Activated naive CD8-positive, alpha-beta T cell (primary cell): ENCODE measurements around the gene HRH4.

Experiments
- H3K27ac Mint-ChIP-seq: one replicate; pipeline ENCODE4 v1.8.0; 2021; ENCODE audit warnings: mixed read lengths
- H3K27me3 Mint-ChIP-seq: one replicate; pipeline ENCODE4 v1.8.0; 2021; ENCODE audit warnings: mixed read lengths
- H3K36me3 Mint-ChIP-seq: one replicate; pipeline ENCODE4 v1.8.0; 2021; ENCODE audit warnings: mixed read lengths
- H3K4me1 Mint-ChIP-seq: one replicate; pipeline ENCODE4 v1.8.0; 2021; ENCODE audit warnings: low read depth, mixed read lengths
- H3K4me3 Mint-ChIP-seq: one replicate; pipeline ENCODE4 v1.8.0; 2021; ENCODE audit warnings: mild to moderate bottlenecking, mixed read lengths
- H3K9me3 Mint-ChIP-seq: one replicate; pipeline ENCODE4 v1.8.0; 2021; ENCODE audit warnings: low read depth, mixed read lengths

The HRH4 gene

DNA sequence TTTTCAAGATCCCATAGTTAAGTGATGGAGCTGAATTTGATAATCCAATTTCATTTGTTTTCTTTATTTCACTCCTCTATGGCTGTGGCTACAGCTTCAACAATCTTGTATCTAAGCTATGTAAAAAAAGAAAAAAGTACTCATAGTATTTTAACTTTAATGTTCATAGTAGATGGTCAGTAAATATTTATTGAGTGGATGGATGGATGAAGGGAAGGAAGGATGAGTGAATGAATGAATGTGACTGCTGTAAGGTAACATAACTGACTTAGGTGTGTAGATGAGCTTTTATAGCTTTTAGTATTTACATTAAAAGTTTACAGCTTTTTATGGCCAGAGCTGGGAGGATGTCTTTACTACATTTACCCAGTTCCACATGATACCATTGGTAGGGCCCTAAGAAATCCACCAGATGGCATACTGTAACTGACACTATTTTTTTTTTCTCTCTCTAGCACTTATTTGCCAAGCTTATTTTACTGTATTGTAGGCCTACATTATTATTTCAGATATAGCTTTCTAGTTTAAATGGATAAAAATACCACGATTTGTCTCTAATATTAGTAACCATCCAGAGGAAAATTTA is 13.4 kb upstream of the HRH4 start:
- Mint-ChIP-seq H3K27ac (no peak overlapping the region), H3K36me3 (peaks cover 39% of the 10 kb centered on the region)

GRCh38 chr18:24447961-24448360 is 12.5 kb upstream of the HRH4 start:
- Mint-ChIP-seq H3K9me3 (no peaks in the 10 kb centered on the region), H3K27me3 (no peaks in the 10 kb centered on the region), H3K36me3 (peaks cover 39% of the 10 kb centered on the region), H3K4me1 (peaks cover 2% of the 10 kb centered on the region), H3K4me3 (no peak overlapping the region), H3K27ac (no peak overlapping the region)

More for the DNA sequence above, 13.4 kb upstream of the HRH4 start:
- Mint-ChIP-seq H3K27me3 (no peaks in the 10 kb centered on the region), H3K4me3 (no peak overlapping the region), H3K9me3 (no peaks in the 10 kb centered on the region), H3K4me1 (peaks cover 2% of the 10 kb centered on the region)

DNA sequence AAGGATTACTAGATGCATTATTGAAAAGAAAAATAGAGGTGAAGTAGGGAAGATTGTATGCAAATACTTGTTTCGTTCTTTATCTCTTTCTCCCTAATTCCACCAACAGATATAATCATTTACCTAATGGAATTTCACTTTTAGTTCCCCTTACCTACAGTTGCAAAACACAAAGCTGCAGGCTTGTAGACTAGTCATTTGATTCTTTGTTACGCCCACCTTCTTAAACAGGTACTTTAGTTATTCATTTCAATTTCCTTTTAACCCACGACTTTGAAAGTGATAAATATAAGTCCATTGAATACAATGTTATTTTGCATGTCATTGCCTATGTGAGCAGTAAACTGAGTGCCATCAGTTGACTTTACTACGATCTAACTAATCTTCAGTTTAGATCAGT is 3.9 kb upstream of the HRH4 start:
- Mint-ChIP-seq H3K27ac (no peak overlapping the region), H3K36me3 (peaks cover 12% of the 10 kb centered on the region), H3K27me3 (no peaks in the 10 kb centered on the region), H3K4me1 (no peaks in the 10 kb centered on the region), H3K9me3 (no peaks in the 10 kb centered on the region), H3K4me3 (no peak overlapping the region)

DNA sequence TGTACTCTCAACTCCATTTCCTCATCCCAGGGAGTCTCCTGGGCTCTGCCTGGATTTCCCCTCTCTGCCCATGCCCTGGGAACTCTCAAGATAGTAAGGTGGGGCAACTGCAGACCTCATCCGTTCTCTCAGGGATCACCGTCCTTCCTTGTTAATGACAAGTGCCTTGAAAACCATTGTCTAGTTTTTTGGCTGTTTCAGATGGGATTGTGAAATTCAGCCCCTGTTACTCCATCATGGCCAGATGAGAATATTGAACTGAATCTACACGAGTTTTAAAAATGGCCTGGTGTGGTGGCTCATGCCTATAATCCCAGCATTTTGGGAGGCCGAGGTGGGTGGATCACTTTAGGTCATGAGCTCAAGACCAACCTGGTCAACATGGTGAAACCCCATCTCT is 665 bp upstream of the HRH4 start:
- Mint-ChIP-seq H3K4me3 (no peak overlapping the region), H3K27me3 (peaks cover 4% of the 10 kb centered on the region), H3K4me1 (peaks cover 5% of the 10 kb centered on the region), H3K27ac (no peak overlapping the region), H3K9me3 (no peaks in the 10 kb centered on the region), H3K36me3 (peaks cover 6% of the 10 kb centered on the region)

DNA sequence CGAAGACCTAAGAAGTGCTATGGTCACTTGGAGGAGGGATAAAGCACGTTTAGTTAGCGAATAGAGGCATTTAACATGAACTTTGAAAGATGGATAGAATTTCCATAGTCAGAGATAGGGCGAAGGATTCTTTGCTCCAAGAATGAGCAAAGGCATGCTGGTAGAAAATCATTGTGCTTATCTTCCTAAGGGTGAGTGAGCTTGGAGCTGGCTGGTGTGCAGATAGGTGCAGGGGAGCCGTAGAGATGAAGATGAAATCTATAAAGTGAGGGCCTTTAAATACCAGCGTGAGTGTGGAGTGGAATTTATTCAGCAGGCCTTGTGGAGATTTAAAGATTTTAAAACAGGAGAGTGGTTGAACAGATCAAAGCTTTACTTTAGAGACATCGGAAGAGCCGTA is 1.6 kb downstream of the HRH4 start:
- H3K36me3 Mint-ChIP-seq, result peaks cover 2% of the 10 kb centered on the region
- H3K9me3 Mint-ChIP-seq, result no peaks in the 10 kb centered on the region
- peaks cover 4% of the 10 kb centered on the region for H3K27me3 Mint-ChIP-seq
- H3K27ac Mint-ChIP-seq, result no peak overlapping the region
- H3K4me1 Mint-ChIP-seq, result peaks cover 5% of the 10 kb centered on the region
- peak overlapping the region; percentile 64 for H3K4me3 Mint-ChIP-seq

DNA sequence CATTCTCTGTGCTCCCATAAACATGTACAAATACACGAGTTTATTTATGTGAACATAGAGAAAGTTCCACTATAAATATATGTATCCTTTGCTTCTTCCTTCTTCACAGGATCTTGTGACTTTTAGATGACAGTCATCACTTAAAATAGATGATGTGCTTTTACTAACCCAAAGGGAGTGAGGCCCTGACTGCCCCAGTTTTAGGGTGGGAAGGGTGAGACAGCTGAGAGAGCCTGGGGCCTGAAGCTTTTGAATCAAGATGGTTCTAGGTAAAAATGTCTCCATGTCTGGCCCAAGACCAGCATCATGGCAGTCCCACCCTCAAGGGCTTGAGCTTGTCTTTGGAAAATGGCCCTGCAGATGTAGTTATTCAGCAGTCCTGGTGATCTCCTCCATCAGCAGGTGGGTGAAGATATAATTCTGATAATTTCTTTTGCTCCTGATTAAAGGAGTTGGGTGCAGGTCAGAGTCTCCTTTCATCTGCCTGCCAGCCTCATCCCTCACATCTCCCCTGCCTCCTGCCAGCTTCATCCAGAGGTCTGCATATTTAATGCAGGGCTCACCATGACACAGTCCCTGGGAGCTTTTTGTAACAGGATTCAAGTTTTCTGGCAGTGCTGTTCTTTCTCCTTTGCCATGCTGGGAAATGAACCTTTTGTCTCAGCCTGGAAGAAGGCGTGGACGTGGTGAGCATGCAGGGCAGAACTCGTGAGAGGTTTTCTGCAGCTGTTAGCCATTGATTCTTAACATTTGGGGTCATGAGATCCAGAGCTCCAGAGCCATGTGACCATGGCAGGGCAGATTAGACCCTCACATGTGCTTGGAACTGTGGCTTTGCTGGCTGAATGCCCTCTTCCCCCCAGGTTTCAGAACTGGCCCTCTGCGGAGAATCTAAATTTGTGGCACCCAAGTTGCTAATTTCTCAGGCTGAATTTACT is 2.7 kb downstream of the HRH4 start:
- Mint-ChIP-seq H3K36me3 (peaks cover 4% of the 10 kb centered on the region), H3K27ac (no peak overlapping the region), H3K4me1 (peaks cover 5% of the 10 kb centered on the region), H3K9me3 (no peaks in the 10 kb centered on the region), H3K27me3 (peaks cover 6% of the 10 kb centered on the region), H3K4me3 (peak overlapping the region; percentile 64)

DNA sequence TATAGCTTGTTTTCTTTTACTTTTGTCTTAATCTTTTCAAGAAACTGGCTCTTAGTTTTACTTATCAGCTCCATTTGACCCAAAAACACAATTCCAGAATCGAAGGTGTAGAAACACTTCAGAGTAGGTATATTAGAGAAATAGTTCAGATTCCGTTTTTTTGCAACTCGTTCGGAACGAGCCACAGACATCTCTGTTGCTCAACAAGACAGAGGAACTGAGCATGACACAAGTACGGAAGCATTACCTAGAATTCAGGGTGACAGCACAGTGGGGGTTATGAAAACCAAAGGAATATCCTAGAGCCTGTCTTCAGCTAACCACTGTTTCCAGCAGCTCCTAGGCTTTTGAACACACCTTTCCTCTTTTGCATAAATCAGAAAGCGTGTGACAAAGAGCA is 5.0 kb downstream of the HRH4 start:
- H3K4me1 Mint-ChIP-seq, result peaks cover 5% of the 10 kb centered on the region
- H3K9me3 Mint-ChIP-seq, result no peaks in the 10 kb centered on the region
- peaks cover 4% of the 10 kb centered on the region for H3K36me3 Mint-ChIP-seq
- peaks cover 6% of the 10 kb centered on the region for H3K27me3 Mint-ChIP-seq
- H3K4me3 Mint-ChIP-seq, result no peak overlapping the region
- no peak overlapping the region for H3K27ac Mint-ChIP-seq

DNA sequence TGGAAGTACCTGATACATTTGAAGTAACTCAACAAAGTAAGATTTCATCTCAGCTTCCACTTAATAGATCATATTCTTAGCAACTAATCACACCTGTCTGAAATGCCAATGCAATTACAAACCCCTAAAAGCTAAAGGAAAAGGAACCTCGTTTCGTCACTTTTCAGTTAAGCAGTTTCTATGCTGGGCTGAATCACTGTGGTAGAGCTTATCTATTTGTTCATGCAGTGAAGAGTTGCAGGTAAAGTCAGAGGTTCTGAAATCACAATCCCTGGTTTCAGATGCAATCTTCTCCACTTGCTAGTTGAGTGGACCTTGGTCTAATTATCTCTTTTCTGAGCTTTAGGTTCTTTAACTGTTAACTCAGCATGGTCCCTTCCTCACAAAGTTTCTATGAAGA is 6.3 kb downstream of the HRH4 start:
- no peak overlapping the region for H3K4me3 Mint-ChIP-seq
- H3K9me3 Mint-ChIP-seq, result no peaks in the 10 kb centered on the region
- H3K27me3 Mint-ChIP-seq, result peaks cover 6% of the 10 kb centered on the region
- H3K4me1 Mint-ChIP-seq, result peaks cover 5% of the 10 kb centered on the region
- H3K36me3 Mint-ChIP-seq, result peaks cover 3% of the 10 kb centered on the region
- no peak overlapping the region for H3K27ac Mint-ChIP-seq

- no peaks in the 10 kb centered on the region for H3K9me3 Mint-ChIP-seq
- H3K36me3 Mint-ChIP-seq, result peaks cover 2% of the 10 kb centered on the region
- peaks cover 2% of the 10 kb centered on the region for H3K27me3 Mint-ChIP-seq
- no peak overlapping the region for H3K4me3 Mint-ChIP-seq
- H3K27ac Mint-ChIP-seq, result no peak overlapping the region
- H3K4me1 Mint-ChIP-seq, result no peaks in the 10 kb centered on the region
These were observed 9.7 kb downstream of the HRH4 start for GRCh38 chr18:24470022-24470618.

DNA sequence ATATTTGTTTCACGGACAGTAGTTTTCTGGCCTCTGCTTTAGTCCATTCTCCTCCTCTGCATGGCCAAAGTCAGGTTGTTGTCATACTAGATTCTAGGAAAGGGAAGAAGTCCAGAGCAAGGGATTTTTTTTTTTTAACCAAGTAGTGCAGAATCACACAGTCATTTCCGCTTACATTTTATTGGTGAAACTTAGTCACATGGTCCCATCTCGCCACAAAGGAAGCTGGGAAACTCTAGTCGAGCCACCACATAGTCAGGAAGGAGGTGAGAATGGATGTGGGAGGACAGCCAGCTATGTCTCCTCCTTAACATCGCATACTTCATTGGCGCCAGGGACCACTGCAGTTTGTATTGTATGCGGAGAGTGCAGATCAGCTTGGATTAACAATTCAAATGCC is 10.4 kb downstream of the HRH4 start:
- H3K4me1 Mint-ChIP-seq, result no peaks in the 10 kb centered on the region
- H3K27me3 Mint-ChIP-seq, result peaks cover 2% of the 10 kb centered on the region
- peaks cover 2% of the 10 kb centered on the region for H3K36me3 Mint-ChIP-seq
- H3K9me3 Mint-ChIP-seq, result no peaks in the 10 kb centered on the region
- no peak overlapping the region for H3K4me3 Mint-ChIP-seq
- no peak overlapping the region for H3K27ac Mint-ChIP-seq

GRCh38 chr18:24472591-24472990 is 12.2 kb downstream of the HRH4 start:
- Mint-ChIP-seq H3K4me3 (no peak overlapping the region), H3K27ac (no peak overlapping the region), H3K9me3 (no peaks in the 10 kb centered on the region), H3K4me1 (peaks cover 7% of the 10 kb centered on the region), H3K27me3 (no peaks in the 10 kb centered on the region), H3K36me3 (no peaks in the 10 kb centered on the region)

GRCh38 chr18:24474406-24474805 is 14.0 kb downstream of the HRH4 start:
- no peak overlapping the region for H3K27ac Mint-ChIP-seq
- no peaks in the 10 kb centered on the region for H3K36me3 Mint-ChIP-seq
- peaks cover 7% of the 10 kb centered on the region for H3K4me1 Mint-ChIP-seq
- H3K27me3 Mint-ChIP-seq, result no peaks in the 10 kb centered on the region
- H3K4me3 Mint-ChIP-seq, result no peak overlapping the region
- no peaks in the 10 kb centered on the region for H3K9me3 Mint-ChIP-seq

GRCh38 chr18:24475926-24476589 is 15.6 kb downstream of the HRH4 start:
- peaks cover 3% of the 10 kb centered on the region for H3K36me3 Mint-ChIP-seq
- H3K27me3 Mint-ChIP-seq, result peaks cover 2% of the 10 kb centered on the region
- H3K9me3 Mint-ChIP-seq, result no peaks in the 10 kb centered on the region
- peaks cover 7% of the 10 kb centered on the region for H3K4me1 Mint-ChIP-seq
- no peak overlapping the region for H3K4me3 Mint-ChIP-seq
- no peak overlapping the region for H3K27ac Mint-ChIP-seq

DNA sequence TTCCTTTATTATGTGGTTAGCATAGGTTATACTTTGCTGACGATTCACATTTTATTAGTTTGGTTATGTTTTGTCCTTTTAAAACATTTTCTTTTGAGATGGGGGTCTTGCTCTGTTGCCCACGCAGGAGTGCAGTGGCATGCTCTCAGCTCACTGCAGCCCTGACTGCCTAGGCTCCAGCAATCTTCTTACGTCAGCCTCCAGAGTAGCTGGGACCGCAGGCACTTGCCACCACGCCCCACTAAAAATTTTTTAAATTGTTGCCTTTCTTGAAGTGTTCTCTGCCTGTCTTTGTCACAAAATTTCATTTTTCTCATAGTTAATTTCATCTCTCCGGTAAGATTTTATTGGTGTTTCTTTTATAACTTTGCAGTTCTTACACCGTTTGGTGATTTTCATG is 18.9 kb downstream of the HRH4 start:
- no peak overlapping the region for H3K27ac Mint-ChIP-seq
- H3K9me3 Mint-ChIP-seq, result no peaks in the 10 kb centered on the region
- peaks cover 7% of the 10 kb centered on the region for H3K4me1 Mint-ChIP-seq
- H3K4me3 Mint-ChIP-seq, result no peak overlapping the region
- peaks cover 5% of the 10 kb centered on the region for H3K36me3 Mint-ChIP-seq
- H3K27me3 Mint-ChIP-seq, result peaks cover 2% of the 10 kb centered on the region

GRCh38 chr18:24482821-24483220 is 22.4 kb downstream of the HRH4 start:
- peaks cover 5% of the 10 kb centered on the region for H3K36me3 Mint-ChIP-seq
- H3K4me3 Mint-ChIP-seq, result no peak overlapping the region
- H3K27ac Mint-ChIP-seq, result no peak overlapping the region
- H3K27me3 Mint-ChIP-seq, result peaks cover 6% of the 10 kb centered on the region
- H3K9me3 Mint-ChIP-seq, result no peaks in the 10 kb centered on the region
- H3K4me1 Mint-ChIP-seq, result peaks cover 2% of the 10 kb centered on the region
